HG03280 (cell line): ENCODE results near the gene DALRD3.

ENCODE experiments used
- ATAC-seq: cut with Tn5 transposase; IDR thresholded peaks from one replicate; pipeline ENCODE4 v1.9.1; 2021; ENCODE audit warnings: mild to moderate bottlenecking, moderate library complexity; ENCODE audit not compliant: unreplicated experiment

The DALRD3 gene

GRCh38 chr3:49017971-49018706 is at the start of gene DALRD3:
Gene DALRD3, minus strand, starts transcription at chr3:49018580. Its CDS starts 16 bp downstream, at chr3:49018564.
- ATAC-seq, result no peak

- ATAC-seq, result no peak
These were observed 39.6 kb upstream of the DALRD3 start for GRCh38 chr3:49058011-49058410.

- ATAC-seq, result no peak
These were observed 38.9 kb upstream of the DALRD3 start for GRCh38 chr3:49057268-49057667.

- ATAC-seq, result no peak
These were observed 36.0 kb upstream of the DALRD3 start for GRCh38 chr3:49054344-49054862.

- no peak for ATAC-seq
These were observed 35.2 kb upstream of the DALRD3 start for GRCh38 chr3:49053543-49053942.

GRCh38 chr3:49035281-49035680 is 16.9 kb upstream of the DALRD3 start:
- no peak for ATAC-seq

GRCh38 chr3:49034650-49035049 is 16.3 kb upstream of the DALRD3 start:
- ATAC-seq, result no peak

GRCh38 chr3:49032646-49033304 is 14.4 kb upstream of the DALRD3 start:
- ATAC-seq, result no peak

GRCh38 chr3:49030321-49030720 is 11.9 kb upstream of the DALRD3 start:
- no peak for ATAC-seq

GRCh38 chr3:49029563-49029884 is 11.1 kb upstream of the DALRD3 start:
- ATAC-seq, result no peak

GRCh38 chr3:49028673-49029562 is 10.5 kb upstream of the DALRD3 start, which contains the start of gene IMPDH2:
Gene IMPDH2, minus strand, starts transcription at chr3:49029398. Its CDS starts 48 bp downstream, at chr3:49029350.
- peak; percentile 92 for ATAC-seq

- no peak for ATAC-seq
These were observed 9.9 kb upstream of the DALRD3 start for GRCh38 chr3:49028298-49028672.

- no peak for ATAC-seq
These were observed 9.3 kb upstream of the DALRD3 start for GRCh38 chr3:49027634-49028033.

- ATAC-seq, result no peak
These were observed 8.2 kb upstream of the DALRD3 start for GRCh38 chr3:49026536-49026935.

- ATAC-seq, result no peak
These were observed 7.6 kb upstream of the DALRD3 start for GRCh38 chr3:49025793-49026520.

GRCh38 chr3:49025005-49025792 is 6.8 kb upstream of the DALRD3 start:
- ATAC-seq, result no peak

GRCh38 chr3:49024449-49024848 is 6.1 kb upstream of the DALRD3 start:
- no peak for ATAC-seq

- no peak for ATAC-seq
These were observed 5.4 kb upstream of the DALRD3 start for GRCh38 chr3:49023775-49024174.

GRCh38 chr3:49022688-49023171 is 4.3 kb upstream of the DALRD3 start:
- ATAC-seq, result no peak
